ENCODE data around the gene COL5A1. TPM values are rescaled to one million over a fixed set of nuclear protein-coding genes. Genes with fewer than 3 reads are reported as not detected.
"Not testable (repeated sequence)": the region's sequence is repeated elsewhere in the genome, so short reads cannot be mapped to it uniquely, and the experiment has no call there.

The COL5A1 gene
- total RNA-seq, 2 experiments from 2014 or later: 0.12 to 0.19 TPM

- H3K4me3 Mint-ChIP-seq: no peak overlapping the region
- POLR2A ChIA-PET: no interaction called here
Measured at GRCh38 chr9:134640506-134641172, 964 bp upstream of the COL5A1 start.

GRCh38 chr9:134641990-134642384 lies 384 bp downstream of the COL5A1 start:
- POLR2A ChIA-PET: no interaction called here
- H3K4me1 Mint-ChIP-seq (ENCODE audit: low read depth): peaks cover 2% of the 10 kb centered on the region
- intact Hi-C loops (cut with micrococcal nuclease): loop anchor here (10.0 kb wide), 1 partner anchor 197 kb away; no protein-coding TSS in a partner anchor
- no peak overlapping the region for H3K4me3 Mint-ChIP-seq
- CTCF ChIA-PET: no interaction called here
- H3K9me3 Mint-ChIP-seq: no peaks in the 10 kb centered on the region
- no peaks in the 10 kb centered on the region for H3K36me3 Mint-ChIP-seq
- no peak for DNase-seq
- no peak overlapping the region for H3K27ac Mint-ChIP-seq
- H3K27me3 Mint-ChIP-seq: peaks cover 23% of the 10 kb centered on the region

More at GRCh38 chr9:134640506-134641172, 964 bp upstream of the COL5A1 start:
- Mint-ChIP-seq H3K4me1 (ENCODE audit: low read depth) (peaks cover 2% of the 10 kb centered on the region), H3K27ac (no peak overlapping the region), H3K36me3 (no peaks in the 10 kb centered on the region), H3K27me3 (peaks cover 23% of the 10 kb centered on the region), H3K9me3 (no peaks in the 10 kb centered on the region)
- CTCF ChIA-PET: no interaction called here
- no peak for DNase-seq
- intact Hi-C loops (cut with micrococcal nuclease): loop anchor here (10.0 kb wide), 1 partner anchor 196 kb away; no protein-coding TSS in a partner anchor

- H3K9me3 Mint-ChIP-seq: no peaks in the 10 kb centered on the region
- H3K27me3 Mint-ChIP-seq: peaks cover 23% of the 10 kb centered on the region
- POLR2A ChIA-PET: no interaction called here
- no peak overlapping the region for H3K27ac Mint-ChIP-seq
- CTCF ChIA-PET: no interaction called here
- intact Hi-C loops (cut with micrococcal nuclease): loop anchor here (10.0 kb wide), 1 partner anchor 198 kb away; no protein-coding TSS in a partner anchor
- H3K4me1 Mint-ChIP-seq (ENCODE audit: low read depth): peaks cover 2% of the 10 kb centered on the region
- DNase-seq: no peak
- H3K4me3 Mint-ChIP-seq: no peak overlapping the region
- H3K36me3 Mint-ChIP-seq: no peaks in the 10 kb centered on the region
Measured at GRCh38 chr9:134642385-134643181, 980 bp downstream of the COL5A1 start.

- peaks cover 23% of the 10 kb centered on the region for H3K27me3 Mint-ChIP-seq
- H3K9me3 Mint-ChIP-seq: no peaks in the 10 kb centered on the region
- H3K36me3 Mint-ChIP-seq: no peaks in the 10 kb centered on the region
- POLR2A ChIA-PET: no interaction called here
- no peak overlapping the region for H3K4me3 Mint-ChIP-seq
- DNase-seq: no peak
- CTCF ChIA-PET: no interaction called here
- H3K4me1 Mint-ChIP-seq (ENCODE audit: low read depth): peaks cover 2% of the 10 kb centered on the region
- intact Hi-C loops (cut with micrococcal nuclease): loop anchor here (10.0 kb wide), 1 partner anchor 198 kb away; no protein-coding TSS in a partner anchor
- H3K27ac Mint-ChIP-seq: no peak overlapping the region
Measured at GRCh38 chr9:134643222-134643671, 1.6 kb downstream of the COL5A1 start.

GRCh38 chr9:134644401-134644724 lies 2.8 kb downstream of the COL5A1 start:
- CTCF ChIA-PET; POLR2A ChIA-PET; H3K36me3 Mint-ChIP-seq; H3K4me1 Mint-ChIP-seq (ENCODE audit: low read depth); H3K27ac Mint-ChIP-seq; DNase-seq; H3K9me3 Mint-ChIP-seq; H3K4me3 Mint-ChIP-seq: not testable (repeated sequence)
- H3K27me3 Mint-ChIP-seq: peaks cover 21% of the 10 kb centered on the region
- intact Hi-C loops (cut with micrococcal nuclease): loop anchor here (10.0 kb wide), 1 partner anchor 200 kb away; no protein-coding TSS in a partner anchor

- DNase-seq: no peak
- peaks cover 2% of the 10 kb centered on the region for H3K4me1 Mint-ChIP-seq (ENCODE audit: low read depth)
- H3K4me3 Mint-ChIP-seq: no peak overlapping the region
- H3K27ac Mint-ChIP-seq: no peak overlapping the region
- H3K9me3 Mint-ChIP-seq: no peaks in the 10 kb centered on the region
- H3K27me3 Mint-ChIP-seq: peaks cover 20% of the 10 kb centered on the region
- ChIA-PET POLR2A (no interaction called here), CTCF (no interaction called here)
- intact Hi-C loops (cut with micrococcal nuclease): loop anchor here (10.0 kb wide), 1 partner anchor 200 kb away; no protein-coding TSS in a partner anchor
- H3K36me3 Mint-ChIP-seq: no peaks in the 10 kb centered on the region
Measured at GRCh38 chr9:134644725-134645606, 3.4 kb downstream of the COL5A1 start.

- Mint-ChIP-seq H3K27me3 (peaks cover 15% of the 10 kb centered on the region), H3K9me3 (no peaks in the 10 kb centered on the region), H3K4me3 (no peak overlapping the region), H3K36me3 (no peaks in the 10 kb centered on the region), H3K4me1 (ENCODE audit: low read depth) (peaks cover 2% of the 10 kb centered on the region), H3K27ac (no peak overlapping the region)
- ChIA-PET CTCF (no interaction called here), POLR2A (no interaction called here)
- intact Hi-C loops (cut with micrococcal nuclease): loop anchor here (10.0 kb wide), 1 partner anchor 201 kb away; no protein-coding TSS in a partner anchor
- no peak for DNase-seq
Measured at GRCh38 chr9:134645607-134646365, 4.2 kb downstream of the COL5A1 start.

- Mint-ChIP-seq H3K4me1 (ENCODE audit: low read depth) (no peaks in the 10 kb centered on the region), H3K27me3 (peaks cover 11% of the 10 kb centered on the region), H3K36me3 (no peaks in the 10 kb centered on the region), H3K27ac (no peak overlapping the region), H3K9me3 (no peaks in the 10 kb centered on the region), H3K4me3 (no peak overlapping the region)
- intact Hi-C loops (cut with micrococcal nuclease): loop anchor here (10.0 kb wide), 1 partner anchor 203 kb away; no protein-coding TSS in a partner anchor
- ChIA-PET POLR2A (no interaction called here), CTCF (no interaction called here)
- DNase-seq: no peak
Measured at GRCh38 chr9:134647359-134648080, 5.9 kb downstream of the COL5A1 start.

GRCh38 chr9:134648701-134649530 lies 7.3 kb downstream of the COL5A1 start:
- ChIA-PET POLR2A (no interaction called here), CTCF (interaction anchor here (1.4 kb wide), 1 partner anchor 199 kb away, joined by 3 read pairs; no protein-coding TSS in a partner anchor)
- intact Hi-C loops (cut with micrococcal nuclease): loop anchor here (10.0 kb wide), 1 partner anchor 204 kb away; no protein-coding TSS in a partner anchor
- H3K36me3 Mint-ChIP-seq: no peaks in the 10 kb centered on the region
- no peaks in the 10 kb centered on the region for H3K9me3 Mint-ChIP-seq
- H3K27me3 Mint-ChIP-seq: no peaks in the 10 kb centered on the region
- H3K27ac Mint-ChIP-seq: no peak overlapping the region
- H3K4me3 Mint-ChIP-seq: no peak overlapping the region
- no peaks in the 10 kb centered on the region for H3K4me1 Mint-ChIP-seq (ENCODE audit: low read depth)
- no peak for DNase-seq

- Mint-ChIP-seq H3K4me1 (ENCODE audit: low read depth) (no peaks in the 10 kb centered on the region), H3K9me3 (no peaks in the 10 kb centered on the region), H3K36me3 (no peaks in the 10 kb centered on the region), H3K27me3 (no peaks in the 10 kb centered on the region), H3K27ac (no peak overlapping the region), H3K4me3 (no peak overlapping the region)
- DNase-seq: no peak
- ChIA-PET POLR2A (no interaction called here), CTCF (interaction anchor here (0.7 kb wide), 1 partner anchor 202 kb away, joined by 3 read pairs; no protein-coding TSS in a partner anchor)
- intact Hi-C loops (cut with micrococcal nuclease): no loop called here
Measured at GRCh38 chr9:134650431-134651190, 9.0 kb downstream of the COL5A1 start.

All from activated CD4-positive, alpha-beta memory T cell treated with anti-CD3 and anti-CD28 coated beads for 36 hours (primary cell).